GM12892 (cell line): ENCODE measurements around the gene NSMCE1.

ENCODE experiments used
- POLR2A ChIP-seq: IDR thresholded peaks from 2 replicates; pipeline ENCODE4 v1.6.1; 2011; ENCODE audit warnings: low read depth, low read length, control low read depth
- POLR2AphosphoS5 ChIP-seq: IDR thresholded peaks from 2 replicates; pipeline ENCODE4 v1.6.1; 2011; ENCODE audit warnings: low read depth, low read length, control low read depth
- TAF1 ChIP-seq: IDR thresholded peaks from 2 replicates; pipeline ENCODE4 v1.6.1; 2011; ENCODE audit warnings: low read depth, mild to moderate bottlenecking, control low read depth, low read length, borderline replicate concordance

DNA sequence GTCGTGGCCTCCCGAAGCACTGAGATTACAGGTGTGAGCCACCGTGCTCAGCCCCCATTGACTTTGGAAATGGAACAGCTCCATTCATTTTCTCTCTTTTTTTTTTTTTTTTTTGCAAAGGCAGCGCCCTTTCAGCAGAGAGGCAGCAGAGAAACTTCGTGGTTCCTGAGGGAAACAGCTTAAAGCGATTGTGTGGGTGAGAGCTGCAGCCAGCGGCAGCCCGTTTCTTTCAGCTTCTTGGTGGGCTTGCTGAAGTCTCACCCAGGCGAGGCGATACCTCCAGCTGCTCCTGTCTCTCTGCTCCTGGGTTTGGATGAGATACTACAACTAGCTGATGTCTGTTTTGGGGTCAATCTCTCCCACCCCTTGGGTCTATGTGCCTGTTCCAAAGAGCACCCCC lies 57.5 kb downstream of the NSMCE1 start:
- TF ChIP-seq POLR2AphosphoS5 (no peak), POLR2A (no peak), TAF1 (no peak)
